Stimulated activated naive CD8-positive, alpha-beta T cell treated with anti-CD3 and anti-CD28 coated beads, Interleukin-15, Interleukin-2, amounts not matched to agents 100 ng/mL and 50 ng/mL, for 24 hours (primary cell): Measurements from ENCODE around the gene ATP2B2.

Experiments used
- H3K27ac Mint-ChIP-seq: one replicate; pipeline ENCODE4 v1.8.0; 2021; ENCODE audit warnings: mild to moderate bottlenecking, mixed read lengths
- H3K27me3 Mint-ChIP-seq: one replicate; pipeline ENCODE4 v1.8.0; 2021; ENCODE audit warnings: mixed read lengths
- H3K36me3 Mint-ChIP-seq: one replicate; pipeline ENCODE4 v1.8.0; 2021; ENCODE audit warnings: low read depth, mixed read lengths
- H3K4me1 Mint-ChIP-seq: one replicate; pipeline ENCODE4 v1.8.0; 2021; ENCODE audit warnings: low read depth, mixed read lengths
- H3K4me3 Mint-ChIP-seq: one replicate; pipeline ENCODE4 v1.8.0; 2021; ENCODE audit warnings: mild to moderate bottlenecking, mixed read lengths
- H3K9me3 Mint-ChIP-seq: one replicate; pipeline ENCODE4 v1.8.0; 2021; ENCODE audit warnings: mixed read lengths

ATP2B2 gene

GRCh38 chr3:10335190-10335738, 170.1 kb downstream of the ATP2B2 start:
- Mint-ChIP-seq H3K9me3 (no peaks in the 10 kb centered on the region), H3K36me3 (no peaks in the 10 kb centered on the region), H3K27me3 (no peaks in the 10 kb centered on the region), H3K4me3 (no peak overlapping the region), H3K4me1 (peaks cover 16% of the 10 kb centered on the region), H3K27ac (no peak overlapping the region)

DNA sequence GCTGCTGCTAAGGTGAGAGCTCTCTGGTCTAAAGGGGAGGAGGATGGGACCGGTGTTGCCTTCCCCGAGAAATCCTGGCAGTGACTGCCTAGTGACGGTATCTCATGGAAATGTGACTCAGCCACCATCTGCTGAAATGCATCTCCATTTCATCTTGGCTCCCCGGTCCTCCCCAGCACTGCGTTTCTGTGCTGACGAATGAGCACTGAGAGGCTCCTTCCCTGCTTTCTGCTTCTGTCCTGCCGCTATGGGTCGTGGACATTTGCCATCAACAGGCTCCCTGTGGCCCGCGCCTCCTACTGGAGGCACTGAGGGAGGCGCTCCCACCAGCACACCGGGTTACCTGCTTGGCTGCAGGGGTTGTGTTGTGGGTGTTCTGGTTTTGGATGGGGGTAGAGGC, 170.9 kb downstream of the ATP2B2 start:
- no peak overlapping the region for H3K4me3 Mint-ChIP-seq
- H3K4me1 Mint-ChIP-seq: peaks cover 16% of the 10 kb centered on the region
- no peaks in the 10 kb centered on the region for H3K9me3 Mint-ChIP-seq
- no peak overlapping the region for H3K27ac Mint-ChIP-seq
- H3K36me3 Mint-ChIP-seq: no peaks in the 10 kb centered on the region
- H3K27me3 Mint-ChIP-seq: peaks cover 4% of the 10 kb centered on the region

DNA sequence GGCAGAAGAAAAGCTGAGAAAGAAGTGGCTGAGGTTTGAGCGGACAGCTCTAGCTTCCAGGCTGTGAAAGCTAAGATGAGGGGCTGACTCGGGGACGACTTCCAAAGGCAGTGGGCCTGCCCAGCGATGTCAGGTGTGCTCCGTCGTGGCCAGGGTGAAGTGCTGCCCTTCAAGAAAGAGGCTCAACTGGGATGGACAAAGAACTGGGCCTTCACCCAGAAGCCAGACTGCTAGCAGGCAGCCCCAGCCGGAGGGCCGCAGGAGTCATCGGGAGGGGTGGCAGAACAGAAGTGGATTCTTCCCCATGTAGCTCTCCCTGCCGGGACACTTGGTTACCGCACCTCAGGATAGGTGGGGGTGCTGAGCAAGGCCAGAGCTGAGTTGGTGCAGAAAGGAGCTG, 171.3 kb downstream of the ATP2B2 start:
- Mint-ChIP-seq H3K4me3 (no peak overlapping the region), H3K36me3 (no peaks in the 10 kb centered on the region), H3K27me3 (peaks cover 8% of the 10 kb centered on the region), H3K9me3 (no peaks in the 10 kb centered on the region), H3K4me1 (peaks cover 16% of the 10 kb centered on the region), H3K27ac (no peak overlapping the region)

DNA sequence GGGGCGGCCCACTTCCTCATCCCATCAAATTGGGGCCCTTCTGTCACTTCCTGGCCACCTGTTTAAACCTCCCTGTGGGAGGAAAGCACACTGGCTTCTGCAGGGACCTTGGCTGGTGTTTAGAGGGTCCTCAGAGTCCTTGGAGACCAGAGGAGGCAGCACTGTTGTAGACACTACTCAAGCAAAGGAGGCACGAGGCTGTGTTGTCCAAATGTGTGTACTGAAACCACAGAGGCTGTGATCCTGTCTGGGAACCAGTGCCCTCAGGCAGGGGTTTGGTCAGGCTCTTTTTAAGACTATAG, 172.1 kb downstream of the ATP2B2 start:
- H3K27ac Mint-ChIP-seq: no peak overlapping the region
- no peaks in the 10 kb centered on the region for H3K9me3 Mint-ChIP-seq
- H3K36me3 Mint-ChIP-seq: no peaks in the 10 kb centered on the region
- H3K4me1 Mint-ChIP-seq: peaks cover 16% of the 10 kb centered on the region
- peaks cover 11% of the 10 kb centered on the region for H3K27me3 Mint-ChIP-seq
- H3K4me3 Mint-ChIP-seq: no peak overlapping the region

DNA sequence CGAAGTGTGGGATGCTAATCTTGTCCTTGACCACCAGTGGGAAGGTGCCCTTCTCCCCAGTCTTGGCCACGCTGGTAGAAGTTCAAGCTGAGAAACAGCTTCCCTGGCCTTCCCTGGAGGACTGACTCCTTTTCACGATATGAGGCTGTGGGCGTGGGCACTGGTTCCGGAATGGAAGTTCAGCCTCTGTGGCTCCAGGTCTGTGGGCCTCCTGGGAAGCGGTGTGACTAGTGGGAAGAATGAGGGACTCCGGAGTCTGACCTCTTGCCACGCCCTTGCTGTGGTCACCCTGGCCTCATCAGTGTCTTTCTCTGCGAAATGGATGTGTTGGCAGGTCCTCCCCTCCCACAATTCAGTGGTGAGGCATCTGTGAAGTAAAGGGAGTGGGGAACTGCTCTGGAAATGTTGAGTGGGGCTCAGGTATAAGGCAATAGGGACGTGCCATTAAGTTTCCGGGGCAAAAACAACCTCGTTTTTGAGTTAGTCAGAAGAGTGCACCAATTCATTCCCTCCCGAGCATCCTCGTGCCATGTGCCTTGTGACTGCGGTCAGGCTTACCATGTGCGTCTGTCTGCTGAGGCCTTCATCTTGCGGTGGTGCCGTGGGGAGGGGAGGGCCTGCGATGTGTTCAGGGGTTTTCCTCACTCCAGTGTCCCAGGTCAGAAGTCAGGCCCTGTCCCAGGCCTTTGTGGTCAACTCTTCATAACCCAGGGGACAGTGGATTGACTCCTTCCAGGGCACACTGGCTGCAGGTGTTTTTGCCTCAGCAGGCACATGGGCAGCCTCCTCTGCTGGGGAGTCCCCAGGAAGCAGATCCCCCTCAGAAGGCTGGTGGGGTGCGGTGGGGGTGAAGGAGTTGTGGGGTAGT, 172.7 kb downstream of the ATP2B2 start:
- no peaks in the 10 kb centered on the region for H3K36me3 Mint-ChIP-seq
- H3K9me3 Mint-ChIP-seq: no peaks in the 10 kb centered on the region
- H3K27me3 Mint-ChIP-seq: peaks cover 11% of the 10 kb centered on the region
- H3K4me3 Mint-ChIP-seq: no peak overlapping the region
- peaks cover 16% of the 10 kb centered on the region for H3K4me1 Mint-ChIP-seq
- H3K27ac Mint-ChIP-seq: no peak overlapping the region

- H3K27me3 Mint-ChIP-seq: peaks cover 11% of the 10 kb centered on the region
- no peak overlapping the region for H3K27ac Mint-ChIP-seq
- H3K9me3 Mint-ChIP-seq: no peaks in the 10 kb centered on the region
- H3K4me1 Mint-ChIP-seq: peaks cover 16% of the 10 kb centered on the region
- no peak overlapping the region for H3K4me3 Mint-ChIP-seq
- H3K36me3 Mint-ChIP-seq: no peaks in the 10 kb centered on the region
Observed at GRCh38 chr3:10331320-10331719, 174.1 kb downstream of the ATP2B2 start.

DNA sequence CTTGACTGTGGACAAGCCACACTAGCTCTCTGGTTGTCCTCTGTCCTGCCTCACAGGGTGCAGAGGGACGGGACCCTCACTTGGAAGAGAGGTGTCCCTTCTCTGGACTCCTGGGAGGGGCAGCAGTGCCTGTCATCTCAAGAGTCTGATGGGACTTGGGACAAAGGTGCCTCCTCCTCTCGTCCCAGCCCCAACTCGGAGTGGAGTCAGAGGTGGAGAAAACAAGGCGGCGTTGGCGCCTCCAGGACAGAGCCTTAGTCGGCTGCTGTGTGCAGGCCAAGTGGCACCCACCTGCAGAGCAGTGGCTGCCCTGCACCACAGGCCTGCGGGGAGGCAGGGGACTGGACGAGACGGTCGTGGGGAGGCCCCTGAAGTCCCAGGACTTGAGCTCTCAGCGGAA, 175.1 kb downstream of the ATP2B2 start:
- Mint-ChIP-seq H3K36me3 (no peaks in the 10 kb centered on the region), H3K4me1 (peaks cover 16% of the 10 kb centered on the region), H3K9me3 (no peaks in the 10 kb centered on the region), H3K27me3 (peaks cover 11% of the 10 kb centered on the region), H3K27ac (no peak overlapping the region), H3K4me3 (no peak overlapping the region)

DNA sequence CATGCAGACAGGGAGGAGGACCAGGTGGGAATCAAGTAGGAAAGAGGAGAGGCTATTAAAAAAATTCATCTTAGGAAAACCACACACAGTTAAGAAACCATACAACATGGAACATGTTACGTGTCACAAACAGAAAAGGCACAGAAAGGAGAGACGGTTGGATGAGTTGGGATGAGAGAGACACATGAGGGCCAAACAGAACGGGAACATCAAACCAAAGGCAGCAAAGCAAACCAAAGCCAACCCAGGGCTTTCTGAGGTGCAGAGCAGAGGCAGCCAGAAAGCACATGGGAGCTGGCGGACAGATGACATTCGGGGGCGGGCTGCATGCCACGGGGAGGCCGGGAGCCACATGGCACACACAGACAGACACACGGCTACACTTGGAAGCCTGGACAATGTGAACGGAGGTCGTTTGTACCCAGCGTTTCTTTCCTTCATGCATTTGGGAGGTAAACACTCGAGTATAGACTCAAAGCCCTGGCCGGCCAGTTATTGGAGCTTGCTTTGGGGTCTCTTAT, 175.8 kb downstream of the ATP2B2 start:
- Mint-ChIP-seq H3K36me3 (no peaks in the 10 kb centered on the region), H3K27ac (no peak overlapping the region), H3K27me3 (peaks cover 11% of the 10 kb centered on the region), H3K9me3 (no peaks in the 10 kb centered on the region), H3K4me1 (peaks cover 16% of the 10 kb centered on the region), H3K4me3 (no peak overlapping the region)

GRCh38 chr3:10328460-10329071, 176.8 kb downstream of the ATP2B2 start:
- no peaks in the 10 kb centered on the region for H3K36me3 Mint-ChIP-seq

GRCh38 chr3:10327592-10327991, 177.8 kb downstream of the ATP2B2 start:
- Mint-ChIP-seq H3K4me1 (peaks cover 6% of the 10 kb centered on the region), H3K9me3 (no peaks in the 10 kb centered on the region), H3K36me3 (no peaks in the 10 kb centered on the region), H3K27me3 (peaks cover 11% of the 10 kb centered on the region), H3K27ac (no peak overlapping the region), H3K4me3 (no peak overlapping the region)

More at GRCh38 chr3:10328460-10329071, 176.8 kb downstream of the ATP2B2 start:
- Mint-ChIP-seq H3K9me3 (no peaks in the 10 kb centered on the region), H3K4me3 (no peak overlapping the region), H3K4me1 (peaks cover 14% of the 10 kb centered on the region), H3K27me3 (peaks cover 11% of the 10 kb centered on the region), H3K27ac (no peak overlapping the region)

- H3K36me3 Mint-ChIP-seq: peaks cover 8% of the 10 kb centered on the region
- H3K4me3 Mint-ChIP-seq: no peak overlapping the region
- H3K27ac Mint-ChIP-seq: no peak overlapping the region
- no peaks in the 10 kb centered on the region for H3K27me3 Mint-ChIP-seq
- H3K4me1 Mint-ChIP-seq: peaks cover 25% of the 10 kb centered on the region
- H3K9me3 Mint-ChIP-seq: no peaks in the 10 kb centered on the region
Observed at GRCh38 chr3:10322352-10322710, 183.1 kb downstream of the ATP2B2 start.

DNA sequence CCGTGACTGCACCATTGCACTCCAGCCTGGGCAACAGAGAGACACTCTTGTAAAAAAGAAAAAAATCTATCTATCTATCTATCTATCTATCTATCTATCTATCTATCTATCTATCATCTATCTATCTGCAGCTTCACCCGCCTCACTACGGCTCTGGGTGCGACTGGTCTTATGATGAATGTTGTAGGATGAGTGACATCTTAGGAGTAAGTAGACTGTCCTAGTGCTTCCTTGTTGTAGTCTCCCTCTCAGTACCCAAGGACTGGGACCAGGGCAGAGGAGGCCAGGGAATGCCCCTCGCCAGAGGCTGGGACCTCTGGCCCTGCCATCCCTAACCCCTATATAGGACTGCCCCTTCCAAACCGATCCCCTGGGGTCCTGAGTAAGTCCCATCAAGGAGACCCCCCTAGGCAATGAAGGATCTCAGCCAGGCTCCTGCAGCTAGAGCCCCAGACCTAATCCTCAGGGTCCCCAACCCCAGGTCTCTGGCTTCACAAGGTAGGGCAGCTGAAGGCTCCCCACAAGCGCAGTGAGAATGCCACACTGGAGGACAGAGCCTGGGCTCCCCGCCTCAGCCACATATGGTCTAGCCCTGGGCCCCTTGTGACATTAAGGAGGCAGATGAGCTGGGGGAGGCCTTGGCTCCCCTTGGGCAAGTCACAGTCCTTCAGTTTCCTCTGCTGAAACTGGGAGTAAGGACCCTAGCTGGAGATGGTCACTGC, 183.6 kb downstream of the ATP2B2 start:
- H3K27ac Mint-ChIP-seq: peak overlapping the region; percentile 72
- peaks cover 8% of the 10 kb centered on the region for H3K36me3 Mint-ChIP-seq
- no peaks in the 10 kb centered on the region for H3K9me3 Mint-ChIP-seq
- H3K4me1 Mint-ChIP-seq: peaks cover 25% of the 10 kb centered on the region
- H3K27me3 Mint-ChIP-seq: no peaks in the 10 kb centered on the region
- H3K4me3 Mint-ChIP-seq: peak overlapping the region; percentile 63

DNA sequence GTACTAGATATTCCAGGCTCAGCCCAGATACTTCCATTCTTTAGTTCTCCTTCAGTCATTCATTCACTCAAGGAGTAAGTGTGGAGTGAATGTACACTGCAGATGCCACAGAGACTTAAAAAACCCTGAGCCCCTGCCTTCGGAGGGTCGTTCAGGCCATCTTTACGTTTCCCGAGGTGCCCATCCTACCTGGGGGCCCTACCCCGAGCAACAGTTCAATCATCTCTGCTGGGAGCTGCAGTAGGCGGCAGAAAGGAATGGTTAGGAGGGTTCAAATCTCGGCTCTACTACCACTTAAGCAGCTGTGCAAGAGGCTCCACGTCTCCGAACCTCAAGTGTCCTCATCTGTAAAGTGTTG, 185.1 kb downstream of the ATP2B2 start:
- H3K4me1 Mint-ChIP-seq: peaks cover 25% of the 10 kb centered on the region
- peaks cover 8% of the 10 kb centered on the region for H3K36me3 Mint-ChIP-seq
- H3K27ac Mint-ChIP-seq: peak overlapping the region; percentile 92
- H3K4me3 Mint-ChIP-seq: peak overlapping the region; percentile 93
- no peaks in the 10 kb centered on the region for H3K27me3 Mint-ChIP-seq
- no peaks in the 10 kb centered on the region for H3K9me3 Mint-ChIP-seq

DNA sequence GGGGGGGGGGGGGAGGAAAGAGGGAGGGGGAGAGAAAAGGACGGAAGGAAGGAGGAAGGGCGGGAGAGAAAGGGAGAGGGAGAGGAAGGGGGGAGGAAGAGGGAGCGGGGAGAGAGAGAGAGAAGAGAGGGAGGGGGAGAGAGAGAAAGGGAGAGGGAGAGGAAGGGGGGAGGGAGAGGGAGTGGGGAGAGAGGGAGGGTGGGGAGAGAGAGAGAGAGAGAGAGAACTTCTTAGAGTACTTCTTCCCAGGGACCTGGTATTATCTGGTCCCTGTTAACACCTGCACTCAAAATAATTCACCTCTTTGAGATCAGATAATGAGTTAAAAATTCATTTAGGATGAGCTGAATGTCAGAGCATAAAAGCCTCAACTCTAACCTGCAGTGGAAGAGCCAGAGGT, 185.6 kb downstream of the ATP2B2 start:
- H3K4me1 Mint-ChIP-seq: peaks cover 25% of the 10 kb centered on the region
- H3K36me3 Mint-ChIP-seq: peaks cover 11% of the 10 kb centered on the region
- peak overlapping the region; percentile 93 for H3K4me3 Mint-ChIP-seq
- H3K9me3 Mint-ChIP-seq: no peaks in the 10 kb centered on the region
- no peaks in the 10 kb centered on the region for H3K27me3 Mint-ChIP-seq
- peak overlapping the region; percentile 92 for H3K27ac Mint-ChIP-seq

DNA sequence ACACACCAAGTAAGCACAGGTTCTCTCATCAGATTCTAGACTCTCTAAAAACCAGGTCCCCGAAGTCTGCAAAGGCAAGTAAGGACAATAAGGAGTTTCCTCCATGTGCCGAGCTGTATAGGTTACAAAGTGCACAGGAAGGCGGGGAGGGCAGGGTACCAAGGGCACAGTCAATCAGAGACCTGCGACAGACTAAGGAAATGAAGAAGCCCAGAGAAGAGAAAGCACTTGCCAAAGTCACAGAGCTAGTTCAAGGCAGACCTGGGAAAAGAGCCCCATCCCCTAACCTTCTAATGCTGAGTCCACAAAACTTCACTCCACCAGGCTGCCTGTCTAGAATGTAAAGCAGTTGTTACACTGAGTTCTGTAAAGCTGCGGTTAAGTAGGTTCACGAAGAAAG, 186.1 kb downstream of the ATP2B2 start:
- H3K4me1 Mint-ChIP-seq: peaks cover 25% of the 10 kb centered on the region
- peak overlapping the region; percentile 67 for H3K4me3 Mint-ChIP-seq
- peak overlapping the region; percentile 40 for H3K27ac Mint-ChIP-seq
- H3K9me3 Mint-ChIP-seq: no peaks in the 10 kb centered on the region
- H3K36me3 Mint-ChIP-seq: peaks cover 17% of the 10 kb centered on the region
- no peaks in the 10 kb centered on the region for H3K27me3 Mint-ChIP-seq
